ENCODE data around the gene RPS6KA6. TPM values are rescaled to one million over a fixed set of nuclear protein-coding genes. Genes with fewer than 3 reads are reported as not detected.

The RPS6KA6 gene
- total and polyA plus RNA-seq, 2 of the 13 experiments (the other 11 are each of a cell fraction or from before 2014, with no cell fraction given), result not detected

GRCh38 chrX:84182516-84182915 lies 5.5 kb downstream of the RPS6KA6 start:
- no TSS peak for BruUV-seq (replicated peaks)
- Histone ChIP-seq H3K27me3 (ENCODE audit: control insufficient read depth in 1 of 2, insufficient read depth in 2 of 2, low read length in 2 of 2) (no peaks in the 10 kb centered on the region), H3K4me3 (replicated peaks in 1 of 3; ENCODE audit: insufficient read depth in 1 of 3, low read depth in 2 of 3, low read length in 3 of 3) (no peak overlapping the region), H3K4me1 (ENCODE audit: insufficient read depth, low read length) (no peaks in the 10 kb centered on the region), H4K20me1 (ENCODE audit: insufficient read depth, low read length) (no peaks in the 10 kb centered on the region), H3K4me2 (ENCODE audit: low read depth, low read length) (no peak overlapping the region), H3K79me2 (ENCODE audit: insufficient read depth, low read length) (no peaks in the 10 kb centered on the region), H3K9me3 (ENCODE audit: low read length) (no peaks in the 10 kb centered on the region), H3K36me3 (replicated peaks in 1 of 2; ENCODE audit: control insufficient read depth in 1 of 2, insufficient read depth in 2 of 2, low read length in 2 of 2) (no peaks in the 10 kb centered on the region), H3K9ac (ENCODE audit: insufficient read depth, low read depth, low read length) (no peak overlapping the region), H3K27ac (ENCODE audit: extremely low read length, insufficient read depth, low read length) (no peak overlapping the region), H2AFZ (ENCODE audit: low read length) (no peak overlapping the region)
- ATAC-seq (no peak), DNase-seq (ENCODE audit: low spot score) (no peak), FAIRE-seq (no peak)
- TF ChIP-seq UBTF (CRISPR knock-in tag; IDR thresholded peaks at IDR 0.05) (no peak), HCFC1 (IDR thresholded peaks at IDR 0.05; ENCODE audit: low read depth, low read length) (no peak)
- intact Hi-C loops (cut with micrococcal nuclease; ENCODE audit: unreplicated experiment) (no loop called here), in situ Hi-C loops (cut with HindIII; ENCODE audit: extremely low pct_ligation_motif_present, low pct_unique_long_range_greater_than_20kb) (no loop called here)
- CTCF ChIA-PET (ENCODE audit: low intra/inter-chr PET ratio, low total read pairs), result no interaction called here
- POLR2A ChIA-PET, result no interaction called here
- WGBS (ENCODE audit: low lambda C conversion rate), result 0% methylated on average over 2 of the region's 2 CpGs

DNA sequence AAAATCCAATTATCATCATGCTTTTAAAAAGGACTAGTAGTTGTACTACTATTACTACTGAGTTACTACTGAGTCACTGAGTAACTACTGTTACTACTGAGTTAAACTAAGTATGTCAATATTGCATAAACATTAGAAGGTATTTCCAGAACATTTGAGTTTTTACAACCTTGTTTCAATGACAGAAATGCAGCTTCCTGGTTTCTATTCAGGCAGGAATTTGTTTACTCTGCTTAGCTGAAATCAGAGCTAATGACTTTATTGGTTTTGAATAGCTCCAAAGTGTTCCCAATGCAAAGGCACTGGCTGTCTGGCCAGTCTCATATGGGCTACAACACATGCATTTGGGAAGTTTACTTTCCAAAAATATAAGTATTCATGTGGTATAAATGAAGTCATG lies 12.0 kb downstream of the RPS6KA6 start:
- Histone ChIP-seq H3K36me3 (replicated peaks in 1 of 2; ENCODE audit: control insufficient read depth in 1 of 2, insufficient read depth in 2 of 2, low read length in 2 of 2) (no peaks in the 10 kb centered on the region), H3K4me1 (ENCODE audit: insufficient read depth, low read length) (no peaks in the 10 kb centered on the region), H3K27ac (ENCODE audit: extremely low read length, insufficient read depth, low read length) (no peak overlapping the region), H2AFZ (ENCODE audit: low read length) (no peak overlapping the region), H3K79me2 (ENCODE audit: insufficient read depth, low read length) (no peaks in the 10 kb centered on the region), H3K9me3 (ENCODE audit: low read length) (no peaks in the 10 kb centered on the region), H4K20me1 (ENCODE audit: insufficient read depth, low read length) (no peaks in the 10 kb centered on the region), H3K9ac (ENCODE audit: insufficient read depth, low read depth, low read length) (no peak overlapping the region), H3K4me3 (replicated peaks in 1 of 3; ENCODE audit: insufficient read depth in 1 of 3, low read depth in 2 of 3, low read length in 3 of 3) (no peak overlapping the region), H3K27me3 (ENCODE audit: control insufficient read depth in 1 of 2, insufficient read depth in 2 of 2, low read length in 2 of 2) (no peaks in the 10 kb centered on the region), H3K4me2 (ENCODE audit: low read depth, low read length) (no peak overlapping the region)
- ChIA-PET CTCF (ENCODE audit: low intra/inter-chr PET ratio, low total read pairs) (no interaction called here), POLR2A (no interaction called here)
- DNase-seq (ENCODE audit: low spot score) (no peak), ATAC-seq (no peak), FAIRE-seq (no peak)
- intact Hi-C loops (cut with micrococcal nuclease; ENCODE audit: unreplicated experiment) (no loop called here), in situ Hi-C loops (cut with HindIII; ENCODE audit: extremely low pct_ligation_motif_present, low pct_unique_long_range_greater_than_20kb) (no loop called here)
- no TSS peak for BruUV-seq (replicated peaks)
- TF ChIP-seq, protein P1, sequence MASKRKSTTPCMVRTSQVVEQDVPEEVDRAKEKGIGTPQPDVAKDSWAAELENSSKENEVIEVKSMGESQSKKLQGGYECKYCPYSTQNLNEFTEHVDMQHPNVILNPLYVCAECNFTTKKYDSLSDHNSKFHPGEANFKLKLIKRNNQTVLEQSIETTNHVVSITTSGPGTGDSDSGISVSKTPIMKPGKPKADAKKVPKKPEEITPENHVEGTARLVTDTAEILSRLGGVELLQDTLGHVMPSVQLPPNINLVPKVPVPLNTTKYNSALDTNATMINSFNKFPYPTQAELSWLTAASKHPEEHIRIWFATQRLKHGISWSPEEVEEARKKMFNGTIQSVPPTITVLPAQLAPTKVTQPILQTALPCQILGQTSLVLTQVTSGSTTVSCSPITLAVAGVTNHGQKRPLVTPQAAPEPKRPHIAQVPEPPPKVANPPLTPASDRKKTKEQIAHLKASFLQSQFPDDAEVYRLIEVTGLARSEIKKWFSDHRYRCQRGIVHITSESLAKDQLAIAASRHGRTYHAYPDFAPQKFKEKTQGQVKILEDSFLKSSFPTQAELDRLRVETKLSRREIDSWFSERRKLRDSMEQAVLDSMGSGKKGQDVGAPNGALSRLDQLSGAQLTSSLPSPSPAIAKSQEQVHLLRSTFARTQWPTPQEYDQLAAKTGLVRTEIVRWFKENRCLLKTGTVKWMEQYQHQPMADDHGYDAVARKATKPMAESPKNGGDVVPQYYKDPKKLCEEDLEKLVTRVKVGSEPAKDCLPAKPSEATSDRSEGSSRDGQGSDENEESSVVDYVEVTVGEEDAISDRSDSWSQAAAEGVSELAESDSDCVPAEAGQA (IDR thresholded peaks at IDR 0.05; ENCODE audit: low read depth), result no peak
- TF ChIP-seq, protein P1 (CRISPR knock-in tag; IDR thresholded peaks at IDR 0.05; ENCODE audit: borderline replicate concordance), result no peak
- TF ChIP-seq TBP (CRISPR knock-in tag; IDR thresholded peaks at IDR 0.05) (no peak), NR2F6 (IDR thresholded peaks at IDR 0.05) (no peak), NR2F6 (CRISPR knock-in tag; IDR thresholded peaks at IDR 0.05) (no peak), ZNF20 (CRISPR knock-in tag; IDR thresholded peaks at IDR 0.05) (no peak), BATF2 (CRISPR knock-in tag; IDR thresholded peaks at IDR 0.05) (no peak), ZNF792 (CRISPR knock-in tag; IDR thresholded peaks at IDR 0.05) (no peak), DR1 (CRISPR knock-in tag; IDR thresholded peaks at IDR 0.05) (no peak), ZNF563 (CRISPR knock-in tag; IDR thresholded peaks at IDR 0.05) (no peak), TBL1XR1 (IDR thresholded peaks at IDR 0.05; ENCODE audit: borderline replicate concordance, low read length, partially characterized antibody) (no peak)
